Posterior cingulate gyrus (tissue), 11 donors: ENCODE data around the gene CAMK2D.

Experiments
- DNase-seq, 10 donors: peaks; one replicate each; pipeline versions ENCODE4 v3.0.0 to v3.0.0-alpha.2; 2020 to 2021; ENCODE audit warnings: mixed read lengths in 3 of 10
- intact Hi-C: fragments of 100-400 bp; cut with DNase I; formaldehyde crosslinking; loops from one replicate; pipeline ENCODE4 v1.15.1; 2023

The CAMK2D gene

DNA sequence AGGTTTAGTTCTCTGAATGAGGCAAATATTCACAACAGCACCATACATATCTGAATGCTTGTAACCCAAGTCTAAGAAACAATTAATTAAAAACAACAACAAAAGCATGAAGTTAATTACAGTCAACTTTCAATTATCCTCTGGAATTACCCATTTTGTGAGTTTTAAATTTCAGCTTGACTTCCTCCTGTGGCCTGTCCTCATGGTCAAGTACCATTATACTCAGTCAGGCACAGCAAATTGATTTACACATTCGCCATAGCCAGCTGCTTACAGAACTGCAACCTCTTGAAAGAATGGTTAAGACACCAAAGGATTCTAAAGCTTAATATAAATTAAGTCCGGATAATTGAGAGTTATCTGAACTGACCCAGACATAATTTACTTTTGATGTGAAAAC, 306.5 kb downstream of the CAMK2D start:
- intact Hi-C loops = no loop called here
- no peak for DNase-seq

DNA sequence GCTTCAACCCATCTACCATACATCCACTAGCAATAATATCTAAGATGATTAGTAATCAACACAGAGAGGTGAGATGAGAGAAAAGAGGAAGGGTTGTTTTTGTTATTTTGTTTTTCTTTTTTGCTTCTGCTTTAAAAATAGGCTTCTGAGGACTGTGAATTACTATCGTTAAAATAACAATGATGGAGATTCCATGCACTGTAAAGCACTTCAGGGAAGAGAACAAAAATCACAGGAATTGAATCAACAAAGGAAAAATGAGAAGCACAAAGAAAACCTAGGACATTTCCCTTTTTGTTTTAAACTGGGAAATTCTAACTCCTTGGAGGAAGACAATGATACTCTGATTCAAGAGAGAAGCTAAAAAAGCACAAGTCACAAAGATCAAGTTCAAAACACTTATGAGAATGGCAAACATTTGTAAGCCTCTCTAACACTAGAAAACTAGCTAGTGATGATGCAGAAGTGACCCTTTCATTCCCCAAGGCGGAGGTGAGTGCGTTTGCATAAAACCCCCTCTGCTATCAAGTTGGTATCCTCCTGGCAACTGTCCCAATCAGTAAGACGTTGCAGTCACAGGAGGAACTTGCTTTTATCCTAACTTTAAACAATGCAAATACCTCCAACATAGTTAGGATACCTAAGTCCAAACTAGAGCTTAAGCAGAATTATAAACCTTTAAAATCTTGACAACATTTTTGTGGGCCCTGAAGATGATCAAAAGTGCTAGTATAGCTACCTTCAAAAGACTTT, 308.5 kb downstream of the CAMK2D start:
- DNase-seq = no peak
- intact Hi-C loops = no loop called here

DNA sequence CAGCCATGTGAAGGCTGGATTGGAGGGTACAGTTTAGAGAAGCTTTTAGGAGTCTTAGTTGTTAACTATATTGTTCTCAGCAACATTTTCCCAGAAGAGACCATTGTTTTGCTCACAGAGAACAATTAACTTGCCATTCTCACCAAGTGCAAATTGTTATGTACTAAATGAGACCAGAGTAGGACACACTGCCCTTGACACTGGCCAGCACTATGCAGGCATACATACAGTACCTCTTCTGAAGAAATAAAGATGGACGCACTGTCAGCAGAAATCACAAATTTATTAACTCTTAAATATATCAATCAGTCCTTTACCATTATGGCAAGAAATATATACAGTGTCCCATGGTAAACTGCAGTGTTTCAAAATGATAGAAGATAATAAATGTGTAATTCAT, 309.4 kb downstream of the CAMK2D start:
- no peak for DNase-seq
- intact Hi-C loops = no loop called here

DNA sequence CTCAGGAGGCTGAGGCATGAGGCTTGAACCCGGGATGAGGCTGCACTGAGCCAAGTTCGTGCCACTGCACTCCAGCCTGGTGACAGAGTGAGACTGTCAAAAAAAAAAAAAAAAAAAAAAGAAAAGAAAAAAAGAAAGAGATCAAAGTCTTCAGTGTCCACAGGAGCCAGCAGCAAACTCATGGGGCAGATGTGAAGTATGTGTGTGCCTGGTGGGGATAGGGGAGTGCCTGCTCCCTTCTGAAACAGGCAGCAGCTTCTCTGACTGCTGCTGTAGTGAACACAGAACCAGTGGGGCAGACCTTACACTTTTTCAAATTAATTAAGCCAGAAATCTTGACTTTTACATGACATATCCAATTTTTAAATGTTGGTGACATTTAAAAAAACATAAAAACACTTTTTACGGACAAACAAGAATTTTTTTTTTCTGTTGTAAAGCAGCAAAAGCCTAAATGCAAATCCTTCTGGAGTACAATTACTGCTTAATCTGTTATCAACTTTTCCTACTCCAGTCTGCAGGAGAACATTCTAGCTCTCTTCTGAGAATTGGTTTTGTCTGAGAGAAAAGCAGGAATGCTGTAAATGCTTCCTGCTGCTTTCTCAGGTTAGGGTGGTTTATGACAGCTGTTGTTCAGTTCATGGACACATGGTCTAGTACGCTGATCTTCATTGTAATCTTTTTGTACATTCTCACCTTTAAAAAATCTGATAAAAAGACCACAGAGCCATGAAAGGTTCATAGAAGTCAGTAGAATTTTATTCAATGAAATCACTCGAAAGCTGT, 311.1 kb downstream of the CAMK2D start:
- intact Hi-C loops = no loop called here
- no peak for DNase-seq

DNA sequence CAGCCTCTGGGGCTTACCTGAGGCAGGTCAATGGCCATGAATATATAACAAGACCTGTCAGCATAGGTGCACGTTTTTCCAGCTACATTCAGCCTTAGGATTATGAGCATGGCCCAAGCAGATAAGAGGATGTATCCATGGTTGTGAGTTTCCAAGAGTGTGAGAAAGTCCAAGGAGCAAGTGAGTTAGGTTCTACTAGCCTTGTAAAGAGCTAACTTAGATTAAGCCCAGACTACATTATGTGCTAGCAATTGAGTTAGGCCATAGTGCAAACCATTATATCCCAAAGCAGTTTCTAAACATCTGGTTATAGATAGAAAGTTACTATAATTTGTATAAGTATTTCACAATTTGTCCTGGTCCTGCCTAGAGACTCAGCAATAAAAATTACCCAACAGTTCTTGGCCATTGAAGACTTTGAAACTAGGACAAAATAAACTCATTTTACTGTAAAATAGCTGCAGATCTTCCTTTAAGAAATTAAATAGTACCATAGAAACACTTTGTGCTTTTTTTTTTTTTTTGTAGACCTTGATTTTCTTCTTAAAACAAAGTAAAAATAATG, 312.0 kb downstream of the CAMK2D start:
- intact Hi-C loops = no loop called here
- DNase-seq = no peak

DNA sequence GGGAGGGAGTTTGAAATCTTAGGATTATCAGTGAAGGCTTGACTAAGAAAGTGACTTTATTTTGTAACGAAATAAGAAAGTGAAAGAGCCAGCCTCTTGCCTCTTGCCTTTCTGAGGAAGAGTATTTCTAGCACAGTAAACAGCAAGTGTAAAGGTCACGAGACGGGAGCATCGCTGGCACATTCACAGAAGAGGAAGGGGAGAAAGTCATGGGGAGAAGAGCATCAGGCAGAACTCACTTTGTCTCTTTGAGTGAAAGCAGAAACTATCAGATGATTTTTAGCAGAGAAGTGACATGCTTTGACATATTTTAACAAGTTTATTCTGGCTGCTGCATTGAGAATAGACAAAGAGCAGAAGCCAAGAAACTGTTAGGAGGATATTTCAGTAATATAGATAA, 313.8 kb downstream of the CAMK2D start:
- DNase-seq = no peak
- intact Hi-C loops = no loop called here

DNA sequence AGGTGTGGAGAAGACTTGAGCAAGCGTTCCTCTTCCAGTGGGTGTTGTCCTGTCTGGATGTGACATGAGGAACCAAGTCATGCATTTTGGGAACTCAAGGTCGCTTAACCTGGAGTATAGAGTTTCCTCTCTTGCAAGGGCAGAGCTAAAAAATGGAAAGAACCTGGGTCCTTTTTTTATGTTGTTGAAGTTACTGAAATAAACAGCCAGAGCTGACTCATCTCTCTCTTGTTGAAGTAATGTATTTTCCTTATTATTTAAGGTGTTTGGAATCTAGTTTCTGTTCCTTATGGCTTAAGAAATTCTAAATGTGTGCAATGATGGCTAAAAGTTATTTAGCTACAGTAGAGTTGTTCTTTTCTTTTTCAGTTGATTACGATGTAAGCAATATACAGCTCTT, 314.5 kb downstream of the CAMK2D start:
- DNase-seq = no peak
- intact Hi-C loops = no loop called here

DNA sequence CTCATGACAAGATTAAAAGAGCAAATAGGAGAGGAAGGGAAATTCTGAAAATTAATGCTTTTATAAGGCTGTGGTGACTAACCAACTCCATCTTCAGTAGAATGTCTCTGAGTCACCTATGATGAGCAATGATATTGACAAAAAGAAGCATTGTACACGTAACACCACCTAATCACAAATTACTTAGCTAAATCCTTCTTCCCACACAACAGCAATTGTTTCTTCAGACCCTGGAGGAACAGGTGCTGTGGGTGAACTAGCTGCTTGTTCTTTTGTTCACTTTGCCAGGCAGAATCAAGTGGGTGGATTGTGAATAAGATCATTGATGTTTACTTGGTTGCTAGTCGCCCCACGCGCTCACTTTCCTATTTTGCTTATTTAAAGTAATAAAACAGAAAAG, 315.5 kb downstream of the CAMK2D start:
- intact Hi-C loops = no loop called here
- DNase-seq = no peak

DNA sequence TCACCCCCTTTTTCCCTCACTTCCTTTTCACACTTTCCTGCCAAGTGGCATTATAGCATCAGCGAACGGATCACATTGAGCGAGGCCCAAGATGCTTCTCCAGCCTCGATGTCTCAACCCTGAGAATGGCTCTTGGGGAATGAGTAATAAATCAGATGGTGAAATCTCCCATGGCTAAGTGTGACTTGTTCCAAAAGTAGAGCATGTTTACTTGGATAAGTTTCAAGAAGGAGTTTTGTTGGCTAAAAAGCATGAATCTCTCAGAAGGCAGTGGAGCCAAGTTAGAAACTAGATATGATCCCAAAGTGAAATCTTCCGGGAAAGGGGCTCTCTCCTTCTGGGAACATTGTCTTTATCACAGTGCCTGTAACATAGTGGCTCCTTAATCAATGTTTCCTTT, 316.3 kb downstream of the CAMK2D start:
- DNase-seq = peak in 1 of 10 donors; percentile 46

DNA sequence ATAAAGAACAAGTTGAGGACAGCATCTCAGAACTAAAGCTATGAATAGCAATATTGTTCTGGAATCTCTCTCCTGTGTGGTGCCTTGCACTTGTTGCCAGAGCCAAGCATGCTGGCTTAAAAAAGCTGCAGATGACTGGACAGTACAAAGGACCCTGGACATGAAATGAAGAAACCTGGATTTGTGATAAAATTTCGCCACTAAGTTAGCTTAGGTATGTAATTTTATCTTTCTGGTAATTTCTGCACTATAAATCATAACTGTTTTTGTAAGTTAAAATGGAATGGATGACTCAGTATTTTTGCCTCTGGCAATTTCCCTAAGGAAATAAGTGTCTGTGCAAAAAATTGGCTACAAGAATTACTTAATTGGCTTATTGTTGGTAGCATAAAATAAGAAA, 317.2 kb downstream of the CAMK2D start:
- intact Hi-C loops = no loop called here

More for the DNA sequence above, 316.3 kb downstream of the CAMK2D start:
- intact Hi-C loops = no loop called here

DNA sequence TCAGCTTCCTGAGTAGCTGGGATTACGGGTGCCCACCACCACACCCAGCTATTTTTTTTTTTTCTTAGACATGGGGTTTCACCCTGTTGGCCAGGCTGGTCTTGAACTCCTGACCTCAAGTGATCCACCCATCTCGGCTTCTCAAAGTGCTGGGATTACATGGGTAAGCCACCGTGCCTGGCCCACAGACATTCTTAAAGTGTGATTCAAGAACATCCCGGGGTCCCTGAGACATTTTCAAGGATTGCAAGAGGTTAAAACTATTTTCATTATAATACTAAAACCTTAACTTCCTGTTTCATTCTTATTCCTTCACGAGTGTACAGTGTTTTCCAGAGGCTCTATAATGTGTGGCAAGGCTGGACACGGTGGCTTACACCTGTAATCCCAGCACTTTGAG, 318.7 kb downstream of the CAMK2D start:
- no peak for DNase-seq
- intact Hi-C loops = no loop called here

More for the DNA sequence above, 317.2 kb downstream of the CAMK2D start:
- no peak for DNase-seq

DNA sequence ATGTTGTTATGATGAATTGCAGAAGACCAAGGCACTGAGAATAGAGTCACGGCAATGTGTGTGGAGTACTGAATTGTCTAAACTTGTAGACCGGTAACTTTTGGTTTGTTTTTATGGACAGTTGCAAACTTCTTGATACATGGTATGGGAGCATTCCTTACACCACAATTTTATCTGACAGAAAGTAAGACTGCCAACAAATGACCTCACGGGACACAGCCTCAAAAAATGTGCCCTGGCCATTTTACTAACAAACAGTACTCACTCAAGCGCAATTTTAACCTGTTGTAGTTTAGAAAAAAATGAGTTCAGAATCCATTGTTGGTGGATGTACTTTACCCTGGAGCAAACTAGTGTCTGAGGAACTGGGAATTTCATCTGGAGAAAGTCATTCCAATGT, 321.2 kb downstream of the CAMK2D start:
- no peak for DNase-seq
- intact Hi-C loops = no loop called here

DNA sequence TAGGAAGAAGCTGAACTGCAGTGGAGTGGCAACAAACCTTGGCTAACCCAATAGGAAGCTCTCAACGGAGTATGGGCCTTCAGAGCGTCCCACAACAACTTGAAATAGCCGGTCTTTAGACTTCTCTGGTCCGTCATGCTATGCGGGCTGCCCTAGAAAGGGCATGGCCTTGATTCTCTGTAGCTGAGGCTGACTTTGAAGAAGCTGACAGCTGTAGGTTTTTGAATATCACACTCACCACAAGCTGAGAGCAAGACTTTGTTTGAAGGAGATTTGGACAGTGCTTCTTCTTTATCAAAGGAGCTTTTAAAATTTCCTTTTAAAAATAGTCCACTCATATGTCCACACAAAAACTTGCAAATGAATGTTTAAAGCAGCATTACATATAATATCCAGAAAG, 322.9 kb downstream of the CAMK2D start:
- intact Hi-C loops = no loop called here
- peak in 1 of 10 donors; percentile 39 for DNase-seq

DNA sequence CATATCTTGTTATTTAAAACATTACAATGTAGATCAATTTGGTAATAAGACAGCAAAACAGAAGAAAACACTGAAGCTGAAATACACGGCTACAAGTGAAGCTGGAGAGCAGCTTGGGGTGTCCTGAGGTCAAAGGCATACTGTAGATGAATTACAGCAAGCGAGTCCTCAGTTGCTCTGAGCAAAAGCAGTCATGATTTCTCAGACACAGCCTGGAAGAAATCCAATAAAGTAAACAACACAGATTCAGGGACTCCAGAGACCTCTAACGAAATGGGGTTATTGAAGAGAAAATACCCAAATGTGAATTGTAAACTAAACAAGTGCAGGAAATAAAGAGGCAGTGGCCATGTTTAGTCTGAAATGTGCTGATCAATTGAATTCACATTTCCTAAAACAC, 324.4 kb downstream of the CAMK2D start:
- intact Hi-C loops = no loop called here
- DNase-seq = no peak

DNA sequence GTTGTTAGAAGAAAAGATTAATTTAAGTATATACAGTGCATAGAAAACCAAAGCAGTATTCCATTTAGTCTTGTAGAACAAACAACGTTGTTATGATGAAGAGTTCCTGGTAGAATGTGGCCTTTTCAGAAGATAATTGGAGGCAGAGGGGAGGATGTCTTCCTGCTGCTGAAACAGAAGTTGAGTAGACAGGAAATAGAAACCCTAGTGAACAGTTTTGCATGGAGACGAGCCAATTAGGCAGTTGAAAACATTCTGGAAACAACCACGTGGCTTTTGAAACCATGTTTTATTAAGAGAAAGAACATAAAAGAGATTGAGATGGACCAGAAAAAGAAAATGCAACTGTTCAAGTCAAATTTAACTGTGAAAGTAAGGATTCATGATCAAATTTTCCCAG, 325.2 kb downstream of the CAMK2D start:
- DNase-seq = no peak
- intact Hi-C loops = no loop called here

DNA sequence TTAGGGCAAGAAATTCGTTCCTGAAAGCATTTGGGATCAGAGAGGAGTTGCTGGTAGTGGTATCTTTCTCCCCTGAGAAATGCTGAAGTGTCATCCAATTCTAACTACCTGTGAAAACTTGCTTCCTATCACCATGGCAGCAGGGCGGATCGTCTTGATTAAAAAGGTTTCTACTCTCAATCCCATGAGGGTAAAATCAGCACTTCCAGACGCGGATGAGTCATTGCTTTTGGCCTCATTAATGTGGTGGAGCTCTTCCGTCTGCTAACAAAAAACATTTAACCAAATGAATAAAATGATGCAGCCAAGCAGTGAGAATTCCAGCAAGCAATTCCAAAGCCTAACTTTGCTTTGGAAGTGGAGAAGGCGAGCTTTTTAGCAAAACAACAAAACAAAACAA, 325.6 kb downstream of the CAMK2D start:
- peak in 1 of 10 donors; percentile 55 for DNase-seq
- intact Hi-C loops = no loop called here

DNA sequence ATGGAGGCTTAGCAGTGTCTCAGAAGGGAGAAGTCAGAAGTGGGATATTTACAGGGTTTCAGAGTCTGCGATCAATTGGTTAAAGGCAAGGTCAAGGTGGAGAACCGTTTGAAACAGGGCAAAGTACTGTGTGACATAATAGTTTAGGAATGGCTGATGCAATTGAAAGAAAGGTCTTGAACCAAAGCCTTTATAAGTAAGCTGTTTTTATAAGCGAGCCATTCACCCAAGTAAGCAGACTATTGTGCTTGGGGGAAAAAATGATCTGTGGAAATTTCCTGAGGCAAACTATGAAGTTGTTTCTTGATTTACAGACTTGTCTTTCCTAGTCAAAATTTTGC, 327.3 kb downstream of the CAMK2D start:
- intact Hi-C loops = no loop called here
- no peak for DNase-seq

DNA sequence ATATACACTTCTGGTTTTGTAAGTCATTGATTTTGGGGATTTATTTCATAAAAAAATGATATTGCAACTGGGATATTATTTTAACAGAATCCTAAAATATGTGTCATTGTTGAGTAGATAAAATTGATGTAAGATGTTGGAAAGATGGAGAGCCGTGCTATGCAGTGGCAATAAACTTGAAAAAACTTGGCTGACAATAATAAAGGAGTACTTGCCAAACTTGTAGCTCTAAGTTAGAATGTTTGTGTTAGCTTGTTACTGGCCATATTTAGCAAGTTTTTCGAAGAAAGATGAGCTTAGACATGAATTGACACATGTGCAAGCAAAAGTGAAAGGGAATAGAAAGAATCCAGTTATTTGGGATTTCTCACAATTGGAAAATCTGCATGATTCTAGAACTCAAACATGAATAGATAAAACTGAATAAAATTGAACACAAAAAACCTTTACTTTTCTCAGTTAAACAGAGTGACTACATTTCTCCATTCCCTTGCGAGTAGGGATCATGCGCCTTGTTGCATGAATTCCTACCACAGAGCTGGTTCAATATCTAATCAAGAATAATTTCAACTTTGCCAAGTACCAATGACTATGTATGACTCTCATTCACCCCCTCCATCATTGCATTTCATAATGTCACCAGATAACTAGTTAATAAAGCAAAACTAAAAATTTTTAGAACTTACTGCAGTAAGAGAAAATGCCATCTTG, 327.8 kb downstream of the CAMK2D start:
- intact Hi-C loops = no loop called here
- no peak for DNase-seq

DNA sequence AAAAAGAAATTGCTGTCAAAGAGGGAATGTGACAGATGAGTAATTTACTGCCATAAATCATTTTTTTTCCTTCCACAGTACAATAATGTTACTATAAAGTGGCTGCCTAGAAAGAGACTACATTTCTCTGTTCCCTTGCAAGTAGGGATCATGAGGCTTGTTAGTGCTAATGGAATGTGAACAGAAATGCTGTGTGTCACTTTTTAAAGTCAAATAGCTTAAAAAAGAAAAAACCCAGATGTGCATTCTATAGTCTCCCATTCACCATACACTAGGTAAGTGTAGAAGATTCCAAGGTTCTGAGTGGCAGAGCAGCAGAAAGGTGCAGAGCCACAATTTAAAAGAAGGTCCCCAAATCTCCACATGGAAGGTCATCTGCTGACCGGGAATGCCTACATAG, 328.4 kb downstream of the CAMK2D start:
- DNase-seq = no peak
- intact Hi-C loops = no loop called here

DNA sequence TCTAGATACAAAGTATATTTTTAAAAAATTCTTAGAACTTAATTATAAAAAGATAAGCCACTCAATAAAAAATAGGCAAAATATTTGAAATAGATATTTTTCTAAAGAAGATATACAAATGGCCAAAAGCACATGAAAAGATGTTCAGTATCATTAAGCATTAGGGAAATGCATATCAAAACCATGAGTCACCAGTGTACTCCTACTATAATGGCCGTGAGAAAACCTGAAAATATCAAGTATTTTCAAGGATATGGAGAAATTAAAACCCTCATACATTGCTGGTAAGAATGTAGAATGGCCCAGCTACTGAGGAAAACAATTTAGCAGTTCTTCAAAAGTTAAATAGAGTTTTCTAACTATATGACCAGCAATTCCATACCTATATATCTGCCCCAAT, 337.9 kb downstream of the CAMK2D start:
- no peak for DNase-seq
- intact Hi-C loops = no loop called here

DNA sequence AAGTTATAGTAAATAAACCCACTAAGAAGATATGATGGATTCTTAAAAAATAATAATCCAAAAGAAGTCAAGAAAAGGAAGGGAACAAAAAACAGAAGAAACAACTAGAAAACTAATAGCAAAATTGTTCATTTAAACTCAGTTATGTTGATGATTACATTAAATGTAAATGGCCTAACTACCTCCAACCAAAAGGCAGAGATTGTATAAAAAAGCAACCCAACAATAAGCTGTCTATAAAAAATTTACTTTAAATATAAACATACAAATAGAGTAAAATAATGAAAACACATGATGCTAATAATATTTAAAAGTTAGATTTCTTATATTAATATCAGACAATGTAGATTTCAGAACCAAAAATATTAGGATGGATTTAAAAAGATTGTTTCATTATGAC, 340.6 kb downstream of the CAMK2D start:
- intact Hi-C loops = no loop called here
- no peak for DNase-seq
